Measurements from ENCODE around the gene CATSPER1. TPM values are rescaled to one million over a fixed set of nuclear protein-coding genes. Genes with fewer than 3 reads are reported as not detected.

Gene CATSPER1
- total RNA-seq, 4 donors from 2014 or later, result 0.52 TPM; not detected in 3

DNA sequence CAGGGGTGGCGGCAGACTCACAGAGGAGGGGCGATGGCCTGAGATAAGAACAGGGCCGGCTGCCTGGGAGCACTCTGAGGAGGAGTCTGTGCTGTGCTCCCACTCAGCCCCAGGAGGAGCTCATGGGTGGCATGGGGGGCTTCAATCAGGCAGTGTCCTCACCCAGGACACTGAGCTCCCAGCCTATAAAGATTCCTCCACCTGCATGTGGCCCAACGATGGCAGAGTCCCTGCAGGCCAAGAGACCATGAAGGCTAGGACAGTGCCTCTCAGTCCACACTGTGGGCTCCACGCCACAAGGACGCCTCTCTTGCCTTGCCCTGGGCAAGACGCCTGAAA is 12.5 kb downstream of the CATSPER1 start:
- Histone ChIP-seq H3K27ac (replicated peaks in 1 of 4) (no peak overlapping the region), H3K9me3 (no peaks in the 10 kb centered on the region), H3K27me3 (peaks cover 0 to 36% (median 22%) of the 10 kb centered on the region in 4 donors), H3K4me1 (peaks cover 10 to 14% (median 11%) of the 10 kb centered on the region in 4 donors), H3K36me3 (no peaks in the 10 kb centered on the region), H3K4me3 (no peak overlapping the region)
- DNase-seq (ENCODE audit: extremely low spot score), result no peak
- WGBS, result 70% methylated on average over 6 of the region's 7 CpGs
- no peak for TF ChIP-seq EP300 (IDR thresholded peaks at IDR 0.05)
- no peak for TF ChIP-seq POLR2A (IDR thresholded peaks at IDR 0.05; ENCODE audit: low read depth)
- TF ChIP-seq POLR2AphosphoS5 (IDR thresholded peaks at IDR 0.05), result no peak
- TF ChIP-seq, protein P1, sequence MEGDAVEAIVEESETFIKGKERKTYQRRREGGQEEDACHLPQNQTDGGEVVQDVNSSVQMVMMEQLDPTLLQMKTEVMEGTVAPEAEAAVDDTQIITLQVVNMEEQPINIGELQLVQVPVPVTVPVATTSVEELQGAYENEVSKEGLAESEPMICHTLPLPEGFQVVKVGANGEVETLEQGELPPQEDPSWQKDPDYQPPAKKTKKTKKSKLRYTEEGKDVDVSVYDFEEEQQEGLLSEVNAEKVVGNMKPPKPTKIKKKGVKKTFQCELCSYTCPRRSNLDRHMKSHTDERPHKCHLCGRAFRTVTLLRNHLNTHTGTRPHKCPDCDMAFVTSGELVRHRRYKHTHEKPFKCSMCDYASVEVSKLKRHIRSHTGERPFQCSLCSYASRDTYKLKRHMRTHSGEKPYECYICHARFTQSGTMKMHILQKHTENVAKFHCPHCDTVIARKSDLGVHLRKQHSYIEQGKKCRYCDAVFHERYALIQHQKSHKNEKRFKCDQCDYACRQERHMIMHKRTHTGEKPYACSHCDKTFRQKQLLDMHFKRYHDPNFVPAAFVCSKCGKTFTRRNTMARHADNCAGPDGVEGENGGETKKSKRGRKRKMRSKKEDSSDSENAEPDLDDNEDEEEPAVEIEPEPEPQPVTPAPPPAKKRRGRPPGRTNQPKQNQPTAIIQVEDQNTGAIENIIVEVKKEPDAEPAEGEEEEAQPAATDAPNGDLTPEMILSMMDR (IDR thresholded peaks at IDR 0.05), result no peak
- intact Hi-C loops (cut with DNase I), result no loop called here

- Histone ChIP-seq H3K4me3 (no peak overlapping the region), H3K36me3 (no peaks in the 10 kb centered on the region), H3K27ac (replicated peaks in 1 of 4) (no peak overlapping the region), H3K4me1 (peaks cover 10 to 14% (median 11%) of the 10 kb centered on the region in 4 donors), H3K9me3 (no peaks in the 10 kb centered on the region), H3K27me3 (peaks cover 0 to 36% (median 22%) of the 10 kb centered on the region in 4 donors)
- WGBS, result 55% methylated on average over 12 of the region's 12 CpGs
- intact Hi-C loops (cut with DNase I), result no loop called here
- no peak for DNase-seq (ENCODE audit: extremely low spot score)
- TF ChIP-seq POLR2AphosphoS5 (IDR thresholded peaks at IDR 0.05) (no peak), EP300 (IDR thresholded peaks at IDR 0.05) (no peak)
- TF ChIP-seq, protein P1 (IDR thresholded peaks at IDR 0.05), result no peak
Measured at GRCh38 chr11:66012946-66013761, 13.1 kb downstream of the CATSPER1 start.

- DNase-seq (ENCODE audit: extremely low spot score), result no peak
- H3K36me3 ChIP-seq, result no peaks in the 10 kb centered on the region
- no peaks in the 10 kb centered on the region for H3K9me3 ChIP-seq
- intact Hi-C loops (cut with DNase I), result no loop called here
- no peak for TF ChIP-seq POLR2AphosphoS5 (IDR thresholded peaks at IDR 0.05)
- TF ChIP-seq, protein P1 (IDR thresholded peaks at IDR 0.05), result no peak
- TF ChIP-seq EP300 (IDR thresholded peaks at IDR 0.05), result no peak
- no peak for TF ChIP-seq POLR2A (IDR thresholded peaks at IDR 0.05; ENCODE audit: low read depth)
- 61% methylated on average over 8 of the region's 12 CpGs for WGBS
- peaks cover 0 to 36% (median 22%) of the 10 kb centered on the region in 4 donors for H3K27me3 ChIP-seq
- no peak overlapping the region for H3K27ac ChIP-seq (replicated peaks in 1 of 4)
- H3K4me3 ChIP-seq, result peak overlapping the region; percentile 30 to 55 (median 32)
- peaks cover 10 to 14% (median 11%) of the 10 kb centered on the region in 4 donors for H3K4me1 ChIP-seq
Measured at GRCh38 chr11:66012371-66012945, 13.8 kb downstream of the CATSPER1 start.

GRCh38 chr11:66011785-66012303 is 14.4 kb downstream of the CATSPER1 start, which contains the start of gene CST6:
Gene CST6 (plus strand): TSS chr11:66012008. CDS start chr11:66012045, 37 bp downstream.
- H3K27ac ChIP-seq (replicated peaks in 1 of 4), result no peak within 1 kb of the TSS
- DNase-seq (ENCODE audit: extremely low spot score), result no peak
- intact Hi-C loops (cut with DNase I), result no loop called here
- H3K27me3 ChIP-seq, result peaks cover 0 to 36% (median 22%) of the 10 kb centered on the region in 4 donors
- WGBS, result 9% methylated on average over 21 of the region's 61 CpGs
- H3K36me3 ChIP-seq, result no peaks in the 10 kb centered on the region
- no peaks in the 10 kb centered on the region for H3K9me3 ChIP-seq
- TF ChIP-seq, protein P1 (IDR thresholded peaks at IDR 0.05), result no peak
- TF ChIP-seq POLR2A (IDR thresholded peaks at IDR 0.05; ENCODE audit: low read depth) (no peak), EP300 (IDR thresholded peaks at IDR 0.05) (no peak), POLR2AphosphoS5 (IDR thresholded peaks at IDR 0.05) (no peak)
- H3K4me3 ChIP-seq, result peak within 1 kb of the TSS; percentile 30 to 55 (median 32)
- peaks cover 10 to 14% (median 11%) of the 10 kb centered on the region in 4 donors for H3K4me1 ChIP-seq

All from esophagus muscularis mucosa (tissue), 4 donors.